H1 (cell line): ENCODE data around the gene OBSL1. TPM values are rescaled to one million over a fixed set of nuclear protein-coding genes. Genes with fewer than 3 reads are reported as not detected.

Experiments used
- CTCF ChIA-PET: fragments of 300-600 bp; sonication (Branson Sonifier 250); formaldehyde crosslinking; loops from one replicate; lab custom pipeline; 2021; ENCODE audit not compliant: partially characterized antibody; lab: Charles Lee
- POLR2A ChIA-PET: fragments of 300-600 bp; sonication (Branson Sonifier 250); formaldehyde crosslinking; loops from one replicate; lab custom pipeline; 2021; ENCODE audit warnings: inconsistent platforms; ENCODE audit not compliant: partially characterized antibody; lab: Charles Lee
- DNase-seq, 2 experiments: peaks; one replicate each; pipeline versions ENCODE4 v3.0.0 to v3.0.0-alpha.2; 2010 to 2022; ENCODE audit warnings: low spot score in 2 of 2, low read depth in 1 of 2, mixed read lengths in 1 of 2
- FAIRE-seq: peaks from 2 replicates; lab custom pipeline; 2011; peaks lifted over from hg19 to GRCh38; lab: Jason Lieb, UNC
- H2AFZ ChIP-seq: 2 replicates; pipeline ENCODE4 v1.8.1; 2012; ENCODE audit warnings: low read length, inconsistent platforms
- H2AK5ac ChIP-seq: 2 replicates; pipeline ENCODE4 v1.6.1; 2013; ENCODE audit warnings: low read depth, low read length
- H2BK120ac ChIP-seq: replicated peaks from 2 replicates; pipeline ENCODE3; 2013; ENCODE audit warnings: low read depth, low read length, inconsistent platforms
- H2BK12ac ChIP-seq: 2 replicates; pipeline ENCODE4 v1.6.1; 2013; ENCODE audit warnings: low read depth, low read length
- H2BK15ac ChIP-seq: 2 replicates; pipeline ENCODE4 v1.6.1; 2013; ENCODE audit warnings: low read length
- H2BK20ac ChIP-seq: 2 replicates; pipeline ENCODE4 v1.6.1; 2013; ENCODE audit warnings: low read length
- H2BK5ac ChIP-seq: 2 replicates; pipeline ENCODE4 v1.6.1; 2013; ENCODE audit warnings: low read depth, low read length
- H3K14ac ChIP-seq: 2 replicates; pipeline ENCODE4 v1.6.1; 2013; ENCODE audit warnings: inconsistent platforms; ENCODE audit not compliant: insufficient read length
- H3K18ac ChIP-seq: 2 replicates; pipeline ENCODE4 v1.6.1; 2013; ENCODE audit warnings: low read length; ENCODE audit errors: extremely low read depth
- H3K23ac ChIP-seq: 2 replicates; pipeline ENCODE4 v1.6.1; 2013; ENCODE audit warnings: inconsistent platforms; ENCODE audit not compliant: insufficient read length
- H3K23me2 ChIP-seq: 2 replicates; pipeline ENCODE4 v1.6.1; 2013; ENCODE audit warnings: low read depth, low read length
- H3K27ac ChIP-seq: 2 replicates; pipeline ENCODE4 v1.6.1; 2011; ENCODE audit warnings: low read depth, low read length, inconsistent platforms
- H3K27me3 ChIP-seq, 4 experiments: replicated peaks in 1 of 4; 1 replicate in 1 of 4; 2 replicates in 3 of 4; pipeline versions ENCODE4 v1.6.1 to v1.8.1; 2011 to 2013; ENCODE audit warnings: low read length in 3 of 4, mild to moderate bottlenecking in 3 of 4, inconsistent platforms in 2 of 4, mixed read lengths in 2 of 4, moderate library complexity in 1 of 4; ENCODE audit not compliant: control insufficient read depth in 3 of 4, insufficient read depth in 3 of 4; ENCODE audit errors: extremely low read depth in 1 of 4
- H3K36me3 ChIP-seq, 4 experiments: 2 replicates each; pipeline versions ENCODE4 v1.6.1 to v1.8.1; 2011 to 2013; ENCODE audit warnings: mild to moderate bottlenecking in 4 of 4, low read length in 3 of 4, moderate library complexity in 2 of 4, control low read depth in 1 of 4, inconsistent platforms in 1 of 4; ENCODE audit not compliant: insufficient read depth in 4 of 4, control insufficient read depth in 2 of 4
- H3K4ac ChIP-seq: replicated peaks from 2 replicates; pipeline ENCODE3; 2013; ENCODE audit warnings: low read length, low read depth, mixed read lengths, inconsistent platforms; ENCODE audit not compliant: insufficient read length
- H3K4me1 ChIP-seq, 4 experiments: replicated peaks in 1 of 4; 1 replicate in 1 of 4; 2 replicates in 3 of 4; pipeline versions ENCODE4 v1.6.1 to v1.8.1; 2011 to 2013; ENCODE audit warnings: low read length in 3 of 4, inconsistent platforms in 2 of 4, mixed read lengths in 1 of 4; ENCODE audit not compliant: insufficient read depth in 4 of 4, control insufficient read depth in 3 of 4
- H3K4me2 ChIP-seq, 2 experiments: 2 replicates each; pipeline versions ENCODE4 v1.6.1 to v1.8.1; 2011 to 2013; ENCODE audit warnings: low read depth in 2 of 2, low read length in 2 of 2, control low read depth in 1 of 2, inconsistent platforms in 1 of 2, mild to moderate bottlenecking in 1 of 2; ENCODE audit not compliant: insufficient read depth in 1 of 2
- H3K4me3 ChIP-seq, 4 experiments: fragments of 200-600, 300-600 bp in 1 of 4; sonication (generic), shearing (Covaris generic), sonication (Bioruptor Twin) in 1 of 4; 2 replicates each; pipeline versions ENCODE4 v1.5.1 to v1.8.1; 2011 to 2016; ENCODE audit warnings: low read length in 4 of 4, low read depth in 3 of 4, control low read depth in 2 of 4, inconsistent platforms in 2 of 4, mild to moderate bottlenecking in 2 of 4, mixed read lengths in 1 of 4, moderate library complexity in 1 of 4; ENCODE audit not compliant: insufficient read depth in 2 of 4; ENCODE audit errors: extremely low read depth in 1 of 4
- H3K56ac ChIP-seq: replicated peaks from 2 replicates; pipeline ENCODE3; 2013; ENCODE audit warnings: low read depth, mild to moderate bottlenecking, mixed read lengths, low read length, inconsistent platforms; ENCODE audit not compliant: insufficient read length
- H3K79me1 ChIP-seq: 2 replicates; pipeline ENCODE4 v1.6.1; 2013; ENCODE audit warnings: low read depth, low read length, control low read depth
- H3K79me2 ChIP-seq, 2 experiments: 2 replicates each; pipeline versions ENCODE4 v1.6.1 to v1.8.1; 2012 to 2013; ENCODE audit warnings: low read length in 2 of 2, mild to moderate bottlenecking in 2 of 2, inconsistent platforms in 1 of 2; ENCODE audit not compliant: insufficient read depth in 2 of 2, control insufficient read depth in 1 of 2
- H3K9ac ChIP-seq, 4 experiments: replicated peaks in 1 of 4; 1 replicate in 1 of 4; 2 replicates in 3 of 4; pipeline versions ENCODE4 v1.6.1 to v1.8.1; 2011 to 2013; ENCODE audit warnings: low read depth in 3 of 4, low read length in 3 of 4, control low read depth in 2 of 4, mild to moderate bottlenecking in 2 of 4, moderate library complexity in 2 of 4, inconsistent platforms in 1 of 4; ENCODE audit errors: extremely low read depth in 1 of 4
- H3K9me3 ChIP-seq, 2 experiments: 2 replicates each; pipeline versions ENCODE4 v1.6.1 to v1.8.1; 2012 to 2013; ENCODE audit warnings: mild to moderate bottlenecking in 2 of 2, moderate library complexity in 2 of 2, control low read depth in 1 of 2, inconsistent platforms in 1 of 2, low read depth in 1 of 2, low read length in 1 of 2, mixed read lengths in 1 of 2; ENCODE audit not compliant: insufficient read depth in 2 of 2
- H4K20me1 ChIP-seq, 2 experiments: replicated peaks in 1 of 2; 2 replicates each; pipeline versions ENCODE3 to v1.8.1; 2011 to 2013; ENCODE audit warnings: inconsistent platforms in 2 of 2, low read length in 2 of 2, mild to moderate bottlenecking in 1 of 2; ENCODE audit not compliant: insufficient read depth in 2 of 2, control insufficient read depth in 1 of 2
- H4K5ac ChIP-seq: 2 replicates; pipeline ENCODE4 v1.6.1; 2013; ENCODE audit warnings: low read length, low read depth, mixed read lengths, inconsistent platforms; ENCODE audit not compliant: insufficient read length
- H4K8ac ChIP-seq: 2 replicates; pipeline ENCODE4 v1.8.0; 2013; ENCODE audit warnings: mild to moderate bottlenecking, moderate library complexity, low read length, inconsistent platforms; ENCODE audit not compliant: insufficient read depth; ENCODE audit errors: extremely low read depth
- H4K91ac ChIP-seq: replicated peaks from 2 replicates; pipeline ENCODE3; 2013; ENCODE audit warnings: low read length, mixed read lengths, inconsistent platforms; ENCODE audit not compliant: insufficient read length
- BACH1 ChIP-seq: IDR thresholded peaks from 2 replicates; pipeline ENCODE4 v1.6.1; 2012; ENCODE audit warnings: low read length, improper control_type of control experiment
- BCL11A ChIP-seq, 2 experiments: IDR thresholded peaks; one replicate each; pipeline ENCODE4 v1.6.1; 2011; ENCODE audit warnings: low read depth in 2 of 2, low read length in 2 of 2, mild to moderate bottlenecking in 2 of 2
- CREB1 ChIP-seq: IDR thresholded peaks from 2 replicates; pipeline ENCODE4 v1.6.1; 2012; ENCODE audit warnings: inconsistent platforms
- EGR1 ChIP-seq: IDR thresholded peaks from 2 replicates; pipeline ENCODE4 v1.6.1; 2011; ENCODE audit warnings: low read depth, low read length, borderline replicate concordance
- GABPA ChIP-seq: IDR thresholded peaks from 2 replicates; pipeline ENCODE4 v1.6.1; 2011; ENCODE audit warnings: mild to moderate bottlenecking, low read length, moderate library complexity, borderline replicate concordance; ENCODE audit not compliant: insufficient read depth
- NRF1 ChIP-seq: IDR thresholded peaks from 2 replicates; pipeline ENCODE4 v1.6.1; 2011; ENCODE audit warnings: mild to moderate bottlenecking, low read depth, low read length, improper control_type of control experiment
- PHF8 ChIP-seq: fragments of 200-600 bp; sonication (generic); conservative IDR thresholded peaks from 2 replicates; pipeline ENCODE4 v1.7.1; 2012; ENCODE audit warnings: low read depth, mild to moderate bottlenecking, inconsistent platforms, low read length, moderate library complexity
- RAD21 ChIP-seq, 2 experiments: IDR thresholded peaks in 1 of 2; conservative IDR thresholded peaks in 1 of 2; 2 replicates each; pipeline ENCODE4 v1.6.1; 2011; ENCODE audit warnings: low read depth in 2 of 2, low read length in 2 of 2, improper control_type of control experiment in 1 of 2, inconsistent platforms in 1 of 2, mild to moderate bottlenecking in 1 of 2, moderate library complexity in 1 of 2
- SAP30 ChIP-seq: fragments of 300-600 bp; sonication (generic); IDR thresholded peaks from 2 replicates; pipeline ENCODE4 v1.7.1; 2012; ENCODE audit warnings: low read length, moderate library complexity, mild to moderate bottlenecking, inconsistent platforms; ENCODE audit not compliant: insufficient read depth, insufficient replicate concordance
- WGBS, 2 experiments: shearing (Covaris generic) in 1 of 2; methylation state at CpG; one replicate each; pipeline versions ENCODE4 v1.1.6 to v1.1.7; 2013 to 2015; ENCODE audit warnings: low lambda C conversion rate in 2 of 2, mixed read lengths in 2 of 2, inconsistent platforms in 1 of 2, low coverage in 1 of 2, missing lambda C conversion rate in 1 of 2; ENCODE audit not compliant: insufficient replicate concordance in 2 of 2, insufficient coverage in 1 of 2, insufficient read length in 1 of 2; ENCODE audit errors: extremely low coverage in 1 of 2, missing lambda C conversion rate in 1 of 2; 5-methylcytosine and 5-hydroxymethylcytosine counted together
- polyA plus RNA-seq, 7 experiments: library from polyadenylated mRNA; depleted of rRNA in 3 of 7; stranded (reverse) in 5 of 7; unstranded in 2 of 7; fragments of >200 nt in 5 of 7; fragments of 200-250 nt in 2 of 7; gene quantifications; 1 replicate in 5 of 7; 2 replicates in 1 of 7; 4 replicates in 1 of 7; pipeline versions ENCODE4 v1.2.1 to v1.2.3, GENCODE V29; 2011 to 2013; ENCODE audit warnings: missing spikeins in 2 of 7, mixed read lengths in 2 of 7
- total RNA-seq: library from RNA; stranded (reverse); fragmentation: NEBNext Ultra II Directional; extraction: Animal tissue kit (Norgen Biotek cat#: 25700); gene quantifications from 2 replicates; pipeline ENCODE4 v1.2.1, GENCODE V29; 2021

OBSL1 gene
- total and polyA plus RNA-seq, 2 of the 8 experiments (the other 6 are each of a cell fraction or from before 2014, with no cell fraction given) = 116 to 127 TPM

DNA sequence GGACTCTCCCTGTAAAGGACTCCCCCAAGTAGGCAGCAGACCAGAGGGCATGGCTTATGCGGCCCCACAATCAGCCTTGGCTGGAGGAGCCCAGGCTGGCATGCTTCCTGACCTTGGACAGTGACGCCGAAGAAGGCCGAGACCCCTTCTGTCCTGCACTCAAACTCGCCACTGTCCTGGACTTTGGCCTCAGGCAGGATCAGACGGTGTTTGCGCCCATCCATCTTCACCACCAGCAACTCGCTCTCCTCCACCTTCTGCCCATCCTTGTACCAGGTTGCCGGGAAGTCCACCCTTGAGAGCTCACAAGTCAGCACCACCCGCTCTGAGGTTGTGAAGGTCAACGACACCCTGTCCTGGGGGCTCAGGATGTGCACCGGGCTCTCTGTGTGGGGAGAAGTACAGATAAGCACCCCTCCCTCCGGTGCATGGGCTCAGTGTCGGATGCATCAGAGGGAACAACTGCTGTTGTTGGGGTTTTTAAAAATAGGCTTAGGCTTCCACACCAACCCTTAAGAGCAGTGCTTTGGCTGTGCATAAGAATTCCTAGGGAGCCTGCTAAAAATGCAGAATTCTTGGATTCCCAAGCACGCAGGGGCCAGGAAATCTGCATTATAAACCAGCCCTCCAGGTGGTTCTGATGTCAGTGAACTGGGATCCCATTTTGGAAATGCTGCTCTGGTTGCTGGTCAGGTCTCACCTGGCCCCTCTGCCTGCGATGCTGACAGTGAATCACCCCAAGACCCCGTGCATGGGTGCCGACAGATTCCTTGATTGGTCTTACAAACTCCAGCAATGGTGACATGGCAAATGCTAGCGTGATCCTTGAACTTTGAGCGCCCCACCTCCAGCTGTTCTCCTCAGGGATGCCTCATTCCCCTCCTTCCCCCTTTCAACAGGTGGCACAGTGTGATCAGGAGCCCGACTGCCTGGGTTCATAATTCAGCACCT is 5.9 kb downstream of the OBSL1 start:
- H3K4me1 ChIP-seq = peaks cover 6 to 64% (median 53%) of the 10 kb centered on the region in 4 experiments
- H3K4me3 ChIP-seq = peak overlapping the region in 2 of 4 experiments; percentile 15 to 32; a peak in 3 of 8 replicates
- peak overlapping the region; percentile 100 for H3K4ac ChIP-seq
- peaks cover 0 to 58% (median 11%) of the 10 kb centered on the region in 4 experiments; a peak in 6 of 8 replicates for H3K36me3 ChIP-seq
- peak overlapping the region; percentile 84 for H3K14ac ChIP-seq
- H4K20me1 ChIP-seq = no peaks in the 10 kb centered on the region
- WGBS, 2 experiments = 40% methylated on average over 21 of the region's 21 CpGs; no CpG with 5 or more reads in 1 of the 2 experiments
- H3K27me3 ChIP-seq = peaks cover 0 to 2% (median 0%) of the 10 kb centered on the region in 4 experiments; a peak in 1 of 7 replicates
- peak overlapping the region; percentile 54 to 56 for H3K4me2 ChIP-seq
- peak overlapping the region; percentile 100 for H2BK20ac ChIP-seq
- POLR2A ChIA-PET = interaction anchor here (0.7 to 18.6 kb wide), 6 partner anchors 6 to 31 kb away, joined by 3 to 293 read pairs (median 66); partner anchors contain the start of genes INHA, OBSL1 and STK11IP
- H2BK15ac ChIP-seq = peak overlapping the region; percentile 37; the same call in 1 of the 2 replicates
- H3K18ac ChIP-seq = peak overlapping the region; percentile 99
- no peak overlapping the region for H2AFZ ChIP-seq
- H3K56ac ChIP-seq = peak overlapping the region; percentile 75
- H3K79me1 ChIP-seq = 0 out of 2 replicates have a peak, but pooled peaks cover 2% of the 10 kb centered on the region
- H2BK120ac ChIP-seq = peak overlapping the region; percentile 100
- peak overlapping the region; percentile 100 for H2BK5ac ChIP-seq
- CTCF ChIA-PET = interaction anchor here (0.8 to 19.7 kb wide), 11 partner anchors 8 to 77 kb away, joined by 3 to 293 read pairs (median 3); partner anchors contain the start of genes CHPF, STK11IP and TMEM198
- FAIRE-seq (peak; percentile 88), DNase-seq (peak in 1 of 2 experiments; percentile 79)
- peak overlapping the region; percentile 96 for H4K5ac ChIP-seq
- H3K23me2 ChIP-seq = peaks cover 1% of the 10 kb centered on the region; the same call in 1 of the 2 replicates
- H3K9ac ChIP-seq = peak overlapping the region in 3 of 4 experiments; percentile 54 to 65 (median 58); a peak in 6 of 7 replicates
- H3K9me3 ChIP-seq = peaks cover 0 to 8% of the 10 kb centered on the region in 2 experiments; a peak in 1 of 4 replicates
- peak overlapping the region; percentile 100 for H2BK12ac ChIP-seq
- peak overlapping the region; percentile 87 for H3K23ac ChIP-seq
- H2AK5ac ChIP-seq = peak overlapping the region; percentile 100
- peak overlapping the region; percentile 84 for H4K8ac ChIP-seq
- peak overlapping the region; percentile 92 for H3K27ac ChIP-seq
- peaks cover 0 to 11% of the 10 kb centered on the region in 2 experiments; a peak in 2 of 4 replicates for H3K79me2 ChIP-seq
- peak overlapping the region; percentile 100 for H4K91ac ChIP-seq
- TF ChIP-seq CREB1 (no peak), RAD21 (IDR thresholded peaks at IDR 0.05 in 1 of 2, conservative IDR thresholded peaks at IDR 0.05 in 1 of 2; ENCODE audit: low read depth in 2 of 2, low read length in 2 of 2) (no peak), GABPA (no peak), SAP30 (no peak), BACH1 (peak; percentile 27; the same call in 1 of the 2 replicates), BCL11A (IDR thresholded peaks at IDR 0.05; ENCODE audit: low read depth in 2 of 2, low read length in 2 of 2) (peak in 1 of 2 experiments; percentile 38), PHF8 (no peak), NRF1 (no peak), EGR1 (0 out of 2 replicates have a peak, but pooled peaks have one; percentile 33)
